ENCODE measurements around the gene CC2D1B. TPM values are rescaled to one million over a fixed set of nuclear protein-coding genes. Genes with fewer than 3 reads are reported as not detected.

The CC2D1B gene
- total RNA-seq, 1 donor from 2014 or later, result 55.4 TPM

- DNase-seq (ENCODE audit: low read depth), result no peak
- H3K27me3 ChIP-seq (ENCODE audit: control insufficient read depth, insufficient read depth, low read length), result no peaks in the 10 kb centered on the region
- H3K4me3 ChIP-seq (ENCODE audit: low read depth, low read length), result no peak overlapping the region
- peaks cover 12% of the 10 kb centered on the region for H3K36me3 ChIP-seq (ENCODE audit: control insufficient read depth, insufficient read depth, low read length)
- no peak for TF ChIP-seq CTCF (IDR thresholded peaks at IDR 0.05; ENCODE audit: insufficient read depth, low read length, poor library complexity, severe bottlenecking)
Measured at GRCh38 chr1:52356818-52357355, 9.1 kb downstream of the CC2D1B start.

GRCh38 chr1:52355847-52356505 lies 10.0 kb downstream of the CC2D1B start:
- Histone ChIP-seq H3K4me3 (ENCODE audit: low read depth, low read length) (no peak overlapping the region), H3K27me3 (ENCODE audit: control insufficient read depth, insufficient read depth, low read length) (no peaks in the 10 kb centered on the region), H3K36me3 (ENCODE audit: control insufficient read depth, insufficient read depth, low read length) (peaks cover 12% of the 10 kb centered on the region)
- no peak for DNase-seq (ENCODE audit: low read depth)
- TF ChIP-seq CTCF (IDR thresholded peaks at IDR 0.05; ENCODE audit: insufficient read depth, low read length, poor library complexity, severe bottlenecking), result no peak

- Histone ChIP-seq H3K27me3 (ENCODE audit: control insufficient read depth, insufficient read depth, low read length) (no peaks in the 10 kb centered on the region), H3K36me3 (ENCODE audit: control insufficient read depth, insufficient read depth, low read length) (peaks cover 12% of the 10 kb centered on the region), H3K4me3 (ENCODE audit: low read depth, low read length) (no peak overlapping the region)
- DNase-seq (ENCODE audit: low read depth), result no peak
- TF ChIP-seq CTCF (IDR thresholded peaks at IDR 0.05; ENCODE audit: insufficient read depth, low read length, poor library complexity, severe bottlenecking), result no peak
Measured at GRCh38 chr1:52355436-52355835, 10.6 kb downstream of the CC2D1B start.

- no peak for TF ChIP-seq CTCF (IDR thresholded peaks at IDR 0.05; ENCODE audit: insufficient read depth, low read length, poor library complexity, severe bottlenecking)
- no peak for DNase-seq (ENCODE audit: low read depth)
- Histone ChIP-seq H3K36me3 (ENCODE audit: control insufficient read depth, insufficient read depth, low read length) (peaks cover 4% of the 10 kb centered on the region), H3K4me3 (ENCODE audit: low read depth, low read length) (no peak overlapping the region), H3K27me3 (ENCODE audit: control insufficient read depth, insufficient read depth, low read length) (no peaks in the 10 kb centered on the region)
Measured at GRCh38 chr1:52352690-52353089, 13.3 kb downstream of the CC2D1B start.

- Histone ChIP-seq H3K4me3 (ENCODE audit: low read depth, low read length) (no peak overlapping the region), H3K36me3 (ENCODE audit: control insufficient read depth, insufficient read depth, low read length) (no peaks in the 10 kb centered on the region), H3K27me3 (ENCODE audit: control insufficient read depth, insufficient read depth, low read length) (no peaks in the 10 kb centered on the region)
- no peak for DNase-seq (ENCODE audit: low read depth)
- peak; percentile 29 for TF ChIP-seq CTCF (IDR thresholded peaks at IDR 0.05; ENCODE audit: insufficient read depth, low read length, poor library complexity, severe bottlenecking)
Measured at GRCh38 chr1:52348704-52349300, 17.2 kb downstream of the CC2D1B start.

All from kidney epithelial cell (primary cell).